OCI-LY3 (cell line): ENCODE measurements around the gene STEEP1.

Experiments
- EZH2phosphoT487 ChIP-seq: fragments of 200-600 bp; shearing (Covaris generic); IDR thresholded peaks from 2 replicates; pipeline ENCODE4 v1.6.1; 2018; ENCODE audit warnings: antibody characterized with exemption, mixed run types, low read depth
- TF ChIP-seq, protein P1 (sequence below): fragments of 200-600, 300-600 bp; sonication (generic); IDR thresholded peaks from 2 replicates; pipeline ENCODE4 v1.5.1; 2014; ENCODE audit warnings: antibody characterized with exemption, low read length, low read depth

DNA sequence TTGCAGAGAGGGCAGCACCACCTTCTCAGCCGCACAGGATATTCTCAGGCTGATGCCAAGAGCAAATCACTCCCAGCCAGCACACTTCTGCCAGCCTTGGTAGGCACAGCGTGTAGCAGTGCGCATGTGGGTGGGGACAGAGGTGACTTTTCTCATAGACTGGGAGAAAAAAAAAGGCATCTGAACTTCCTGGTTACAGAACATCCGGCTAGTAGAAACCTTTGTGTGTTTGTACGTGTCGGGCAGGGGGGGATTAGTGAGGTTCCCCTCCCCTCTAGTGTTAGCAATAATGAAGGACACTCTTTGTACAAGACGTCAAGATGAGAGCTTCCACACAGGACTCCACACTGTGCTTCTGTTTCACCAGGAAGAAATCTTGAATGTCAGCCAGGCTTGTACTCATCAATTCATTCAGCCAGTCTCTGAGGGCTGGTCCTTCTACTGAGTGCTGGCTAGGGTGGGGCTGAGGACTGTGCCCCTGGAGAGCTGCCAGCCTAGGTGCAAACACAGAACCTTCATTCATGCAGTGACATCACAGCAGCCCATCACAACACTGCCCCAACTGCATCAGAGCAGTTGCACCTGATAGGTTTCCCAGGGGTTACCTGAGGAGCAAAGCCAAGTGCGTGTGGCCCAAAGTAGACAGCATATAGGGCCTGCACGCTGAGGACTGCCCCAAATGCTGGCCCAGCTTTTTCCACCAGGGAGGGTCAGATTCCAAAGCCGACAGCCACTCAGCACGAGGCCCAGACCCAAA lies 62.3 kb downstream of the STEEP1 start:
- TF ChIP-seq, protein P1, sequence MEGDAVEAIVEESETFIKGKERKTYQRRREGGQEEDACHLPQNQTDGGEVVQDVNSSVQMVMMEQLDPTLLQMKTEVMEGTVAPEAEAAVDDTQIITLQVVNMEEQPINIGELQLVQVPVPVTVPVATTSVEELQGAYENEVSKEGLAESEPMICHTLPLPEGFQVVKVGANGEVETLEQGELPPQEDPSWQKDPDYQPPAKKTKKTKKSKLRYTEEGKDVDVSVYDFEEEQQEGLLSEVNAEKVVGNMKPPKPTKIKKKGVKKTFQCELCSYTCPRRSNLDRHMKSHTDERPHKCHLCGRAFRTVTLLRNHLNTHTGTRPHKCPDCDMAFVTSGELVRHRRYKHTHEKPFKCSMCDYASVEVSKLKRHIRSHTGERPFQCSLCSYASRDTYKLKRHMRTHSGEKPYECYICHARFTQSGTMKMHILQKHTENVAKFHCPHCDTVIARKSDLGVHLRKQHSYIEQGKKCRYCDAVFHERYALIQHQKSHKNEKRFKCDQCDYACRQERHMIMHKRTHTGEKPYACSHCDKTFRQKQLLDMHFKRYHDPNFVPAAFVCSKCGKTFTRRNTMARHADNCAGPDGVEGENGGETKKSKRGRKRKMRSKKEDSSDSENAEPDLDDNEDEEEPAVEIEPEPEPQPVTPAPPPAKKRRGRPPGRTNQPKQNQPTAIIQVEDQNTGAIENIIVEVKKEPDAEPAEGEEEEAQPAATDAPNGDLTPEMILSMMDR, result no peak
- no peak for TF ChIP-seq EZH2phosphoT487
